ENCODE results near the gene THOP1.

Gene THOP1

GRCh38 chr19:2762783-2763496 is 22.4 kb upstream of the THOP1 start:
- DNase-seq (ENCODE audit: low read depth) = no peak

DNA sequence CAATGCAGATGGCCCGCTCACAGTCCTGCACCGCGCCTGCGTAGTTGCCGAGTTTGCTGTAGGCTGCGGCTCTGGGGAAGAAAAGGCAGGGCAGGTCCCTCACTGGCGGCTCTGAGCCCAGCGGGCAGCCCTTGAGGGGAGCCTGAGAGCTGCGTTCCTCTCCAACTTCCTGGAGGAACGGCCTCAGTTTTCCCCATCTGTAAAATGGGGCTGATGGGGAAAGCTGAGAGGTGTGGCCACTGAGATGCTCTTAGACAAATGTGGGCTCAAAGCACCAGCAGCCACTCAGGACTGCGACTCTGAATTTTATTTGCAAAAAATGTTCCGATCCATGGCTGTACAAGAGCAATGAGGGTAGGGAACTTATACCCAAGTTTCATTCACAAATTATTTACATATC is 21.6 kb upstream of the THOP1 start:
- no peak for DNase-seq (ENCODE audit: low read depth)

GRCh38 chr19:2764945-2765344 is 20.4 kb upstream of the THOP1 start:
- no peak for DNase-seq (ENCODE audit: low read depth)

GRCh38 chr19:2765376-2765775 is 19.9 kb upstream of the THOP1 start:
- DNase-seq (ENCODE audit: low read depth) = no peak

DNA sequence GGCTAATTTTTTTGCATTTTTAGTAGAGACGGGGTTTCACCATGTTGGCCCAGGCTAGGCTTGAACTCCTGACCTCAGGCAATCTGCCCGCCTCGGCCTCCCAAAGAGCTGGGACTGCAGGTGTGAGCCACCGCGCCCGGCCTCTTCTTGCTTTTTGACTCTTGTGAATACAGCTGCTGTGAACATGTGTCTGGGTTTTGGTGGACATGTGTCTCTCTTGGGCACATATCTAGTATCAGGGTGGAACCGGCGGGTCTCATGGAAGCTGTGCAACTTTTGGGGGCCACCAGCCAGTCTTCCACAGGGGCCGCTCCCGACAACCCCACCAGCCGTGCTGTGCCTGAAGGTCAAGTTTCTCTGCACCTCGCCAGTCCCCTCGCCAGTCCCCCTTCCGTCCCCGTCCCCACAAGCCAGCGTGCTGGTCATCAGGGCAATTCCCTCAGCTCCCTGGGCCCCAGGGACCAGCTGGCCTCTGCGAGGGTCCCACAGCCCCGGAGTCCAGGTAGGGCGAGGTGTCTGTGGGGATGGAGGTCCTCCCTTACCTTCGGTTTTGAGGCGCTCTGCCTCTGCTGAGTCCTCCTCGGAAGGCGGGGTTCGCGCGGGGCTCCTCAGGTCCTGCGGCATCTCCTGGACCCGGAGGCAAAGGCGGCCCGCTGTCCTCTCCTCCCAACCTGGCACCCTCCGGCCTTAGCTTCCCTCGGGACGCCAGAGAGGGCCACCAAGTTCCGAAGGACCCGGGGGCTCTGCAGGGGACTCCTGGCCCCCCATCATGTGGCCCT is 18.5 kb upstream of the THOP1 start:
- no peak for DNase-seq (ENCODE audit: low read depth)

GRCh38 chr19:2767688-2768087 is 17.6 kb upstream of the THOP1 start:
- no peak for DNase-seq (ENCODE audit: low read depth)

GRCh38 chr19:2768365-2769132 is 16.8 kb upstream of the THOP1 start:
- no peak for DNase-seq (ENCODE audit: low read depth)

GRCh38 chr19:2769218-2769617 is 16.1 kb upstream of the THOP1 start:
- no peak for DNase-seq (ENCODE audit: low read depth)

GRCh38 chr19:2770055-2771013 is 15.0 kb upstream of the THOP1 start:
- DNase-seq (ENCODE audit: low read depth) = no peak

DNA sequence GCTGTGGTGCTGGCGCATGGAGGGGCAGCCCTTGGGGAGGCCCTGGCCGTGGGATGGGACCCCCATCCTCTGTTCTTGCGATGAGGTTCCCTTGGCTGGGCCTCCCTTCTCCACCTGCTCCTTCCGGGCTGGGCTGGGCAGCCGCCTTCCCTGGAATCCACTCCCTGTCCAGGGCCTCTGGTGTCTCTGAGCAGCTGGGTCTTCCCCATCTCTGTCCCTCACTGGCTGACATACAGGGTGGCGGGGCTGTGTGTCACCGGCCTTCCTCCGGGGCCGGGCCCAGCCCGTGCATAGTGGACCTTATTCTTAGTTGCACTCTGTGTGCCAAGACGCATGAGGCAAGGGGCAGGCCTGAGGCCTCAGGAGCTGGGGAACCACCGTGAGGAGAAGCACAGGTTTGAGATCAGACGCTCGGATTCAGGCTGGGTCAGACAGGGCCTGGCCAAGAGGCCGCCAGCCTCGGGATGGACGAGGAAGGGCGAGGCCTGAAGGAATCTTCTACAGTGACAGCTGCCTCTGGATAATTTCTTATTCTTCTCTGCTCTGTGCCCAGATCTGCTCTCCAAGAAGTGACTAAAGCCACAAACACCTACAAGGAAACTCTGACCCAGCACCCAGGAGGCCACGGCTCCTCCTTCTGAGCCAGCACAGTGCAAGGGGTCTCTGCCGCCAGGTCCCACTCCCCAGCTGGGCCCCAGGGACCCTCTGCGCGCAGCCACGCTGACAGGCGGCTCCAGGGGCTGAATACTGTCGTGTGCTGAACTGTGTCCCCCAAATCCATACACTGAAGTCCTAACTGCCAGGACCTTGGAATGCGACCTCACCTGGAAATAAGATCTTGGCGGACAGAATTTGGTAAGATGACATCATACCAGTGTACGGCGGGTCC is 13.3 kb upstream of the THOP1 start:
- no peak for DNase-seq (ENCODE audit: low read depth)

DNA sequence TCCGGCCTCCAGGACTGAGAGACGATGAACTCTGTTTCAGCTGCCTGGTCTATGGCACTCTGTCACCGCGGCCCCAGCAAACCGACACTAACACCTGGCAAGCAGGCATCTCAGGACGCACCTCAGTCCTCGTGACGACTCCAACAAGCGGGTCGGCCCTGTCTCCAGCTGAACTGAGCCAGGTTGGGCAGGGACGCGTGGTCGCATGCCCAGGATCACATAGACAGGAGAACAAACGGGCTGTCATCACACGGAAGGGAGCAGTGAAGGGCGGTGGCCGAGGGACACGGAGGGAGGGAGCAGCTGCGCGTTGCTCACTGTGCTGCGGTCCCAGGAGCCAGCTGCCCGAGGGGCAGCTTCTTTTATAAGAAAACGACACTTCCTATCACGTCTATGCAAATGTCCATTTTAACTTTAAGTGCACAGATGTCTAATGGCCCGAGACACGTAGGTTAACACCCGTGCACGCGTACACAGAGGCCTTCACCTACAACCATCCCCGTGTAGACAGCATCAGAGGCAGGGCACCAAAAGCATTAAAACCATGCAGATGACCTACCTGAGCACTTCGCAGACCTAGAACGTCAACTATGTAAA is 11.1 kb upstream of the THOP1 start:
- DNase-seq (ENCODE audit: low read depth) = no peak

- no peak for DNase-seq (ENCODE audit: low read depth)
Observed at GRCh38 chr19:2774953-2775555, 10.2 kb upstream of the THOP1 start.

GRCh38 chr19:2775556-2776430 is 9.5 kb upstream of the THOP1 start:
- peak; percentile 44 for DNase-seq (ENCODE audit: low read depth)

DNA sequence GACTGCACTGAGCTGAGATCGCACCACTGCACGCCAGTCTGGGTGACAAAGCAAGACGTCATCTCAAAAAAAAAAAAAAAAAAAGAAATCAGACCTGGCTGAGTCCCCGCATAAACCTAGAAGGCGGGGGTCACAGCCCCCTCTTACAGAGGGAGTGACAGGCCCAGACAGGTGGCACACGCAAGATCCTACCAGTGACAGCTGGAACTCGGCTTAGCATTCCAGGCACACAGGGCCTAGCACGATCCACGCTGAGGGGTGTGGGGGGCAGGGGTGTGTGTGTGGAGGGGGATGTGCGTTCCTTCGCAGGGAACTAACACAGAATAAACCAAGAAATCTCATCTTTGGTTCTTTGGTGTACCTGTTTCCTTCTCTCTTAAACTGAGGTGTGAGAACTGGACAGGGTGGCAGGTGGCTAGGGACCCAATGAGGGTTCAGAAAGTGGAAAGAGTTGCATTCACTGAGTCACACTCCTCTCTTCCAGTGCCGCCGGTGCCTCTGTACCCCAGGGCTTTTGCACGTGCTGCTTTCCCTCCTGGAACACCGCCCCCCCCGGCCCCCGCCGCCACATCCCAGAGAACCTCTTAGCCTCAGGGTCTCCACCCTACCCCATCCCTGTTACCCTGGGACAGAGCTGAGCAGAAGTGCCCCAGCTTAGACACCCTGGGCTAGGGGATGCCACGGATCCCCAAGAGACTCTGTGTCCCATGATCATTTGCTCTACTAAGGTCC is 7.2 kb upstream of the THOP1 start:
- DNase-seq (ENCODE audit: low read depth) = no peak

DNA sequence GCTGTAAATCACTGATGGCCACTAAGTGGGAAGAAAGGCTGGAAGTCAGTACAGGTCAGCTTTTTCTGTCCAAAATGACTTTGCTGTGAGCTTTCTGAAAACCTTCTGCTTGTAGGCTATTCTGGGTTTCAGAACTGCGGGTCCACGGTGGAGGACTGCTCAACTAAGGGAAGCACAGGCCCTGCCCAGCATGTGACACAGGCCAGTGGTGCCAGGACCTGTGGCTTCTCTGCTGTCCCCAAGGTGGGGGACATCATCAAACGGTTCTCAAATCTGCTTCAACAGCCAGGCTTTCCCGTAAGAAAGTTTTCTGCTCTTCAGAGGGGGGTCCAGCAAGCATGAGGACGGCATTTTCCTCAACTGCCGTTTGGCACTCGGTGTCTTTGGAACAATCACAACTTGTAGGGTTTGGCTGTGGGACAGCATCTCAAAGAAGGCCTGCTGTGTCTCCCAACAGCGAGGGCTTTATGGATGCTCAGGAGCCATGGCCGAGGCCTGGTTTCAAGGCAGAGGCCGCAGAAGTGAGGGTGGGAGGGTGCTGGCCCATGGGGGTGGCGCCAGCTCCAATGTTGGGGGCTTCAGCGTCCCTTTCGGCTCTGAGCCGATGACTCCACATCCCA is 6.1 kb upstream of the THOP1 start:
- no peak for DNase-seq (ENCODE audit: low read depth)

GRCh38 chr19:2780284-2780683 is 5.0 kb upstream of the THOP1 start:
- DNase-seq (ENCODE audit: low read depth) = no peak

GRCh38 chr19:2782329-2782935 is 2.9 kb upstream of the THOP1 start:
- no peak for DNase-seq (ENCODE audit: low read depth)
